GM21619 (cell line): ENCODE measurements around the gene SEMA5B.

Source experiments
- ATAC-seq: cut with Tn5 transposase; IDR thresholded peaks from one replicate; pipeline ENCODE4 v1.9.1; 2021; ENCODE audit not compliant: unreplicated experiment

SEMA5B gene

GRCh38 chr3:122977746-122978466, 49.7 kb downstream of the SEMA5B start:
- ATAC-seq, result no peak

- ATAC-seq, result peak; percentile 53
These were observed 51.7 kb downstream of the SEMA5B start for GRCh38 chr3:122975924-122976293.

- ATAC-seq, result peak; percentile 53
These were observed 52.2 kb downstream of the SEMA5B start for GRCh38 chr3:122975163-122975923.

GRCh38 chr3:122974764-122975162, 52.8 kb downstream of the SEMA5B start:
- ATAC-seq, result no peak

GRCh38 chr3:122973893-122974615, 53.5 kb downstream of the SEMA5B start:
- no peak for ATAC-seq

GRCh38 chr3:122972141-122972540, 55.4 kb downstream of the SEMA5B start:
- ATAC-seq, result no peak

GRCh38 chr3:122969585-122970469, 57.7 kb downstream of the SEMA5B start:
- ATAC-seq, result no peak

GRCh38 chr3:122967765-122968164, 59.8 kb downstream of the SEMA5B start:
- no peak for ATAC-seq

- ATAC-seq, result no peak
These were observed 60.2 kb downstream of the SEMA5B start for GRCh38 chr3:122967356-122967755.

GRCh38 chr3:122966045-122966444, 61.5 kb downstream of the SEMA5B start:
- ATAC-seq, result no peak

- ATAC-seq, result no peak
These were observed 62.8 kb downstream of the SEMA5B start for GRCh38 chr3:122964811-122965210.

- ATAC-seq, result no peak
These were observed 65.4 kb downstream of the SEMA5B start for GRCh38 chr3:122962149-122962548.

- ATAC-seq, result peak; percentile 46
These were observed 66.4 kb downstream of the SEMA5B start for GRCh38 chr3:122961146-122961545.

GRCh38 chr3:122960652-122961051, 66.9 kb downstream of the SEMA5B start:
- peak; percentile 49 for ATAC-seq

GRCh38 chr3:122959339-122959738, 68.2 kb downstream of the SEMA5B start:
- ATAC-seq, result no peak

GRCh38 chr3:122957707-122958689, 69.6 kb downstream of the SEMA5B start:
- no peak for ATAC-seq

GRCh38 chr3:122956693-122957455, 70.7 kb downstream of the SEMA5B start:
- no peak for ATAC-seq

GRCh38 chr3:122955916-122956692, 71.5 kb downstream of the SEMA5B start:
- no peak for ATAC-seq
